ENCODE measurements around the gene SPECC1. TPM values are rescaled to one million over a fixed set of nuclear protein-coding genes. Genes with fewer than 3 reads are reported as not detected.

Gene SPECC1
- polyA plus RNA-seq, 1 of the 3 experiments (the other 2 are of a cell fraction) = 11.2 TPM

GRCh38 chr17:19996086-19996485, 13.1 kb upstream of the SPECC1 start:
- no peak overlapping the region for H3K4me2 ChIP-seq
- no peak overlapping the region for H3K27ac ChIP-seq (ENCODE audit: low read depth in 2 of 2, low read length in 1 of 2)
- ChIA-PET POLR2A (no interaction called here), CTCF (interaction anchor here (0.6 to 6.2 kb wide), 4 partner anchors 14 to 125 kb away, joined by 3 to 67 read pairs (median 30); partner anchors contain the start of gene SPECC1)
- H3K4me1 ChIP-seq (ENCODE audit: control insufficient read depth in 1 of 2, insufficient read depth in 2 of 2, low read depth in 1 of 2, low read length in 1 of 2) = no peaks in the 10 kb centered on the region
- no peak overlapping the region for H3K4me3 ChIP-seq (ENCODE audit: low read depth in 2 of 2, low read length in 1 of 2)
- 67% methylated on average over 1 of the region's 1 CpG for WGBS (ENCODE audit: low lambda C conversion rate)
- no peaks in the 10 kb centered on the region for H3K79me2 ChIP-seq (ENCODE audit: insufficient read depth)
- H4K20me1 ChIP-seq (ENCODE audit: insufficient read depth) = no peaks in the 10 kb centered on the region
- no peak overlapping the region for H3K9ac ChIP-seq
- H2AFZ ChIP-seq (ENCODE audit: low read depth) = no peak overlapping the region
- no peaks in the 10 kb centered on the region for H3K27me3 ChIP-seq (ENCODE audit: insufficient read depth)
- H3K36me3 ChIP-seq (replicated peaks in 1 of 2; ENCODE audit: control insufficient read depth in 1 of 2, insufficient read depth in 2 of 2, low read length in 1 of 2) = no peaks in the 10 kb centered on the region
- no peaks in the 10 kb centered on the region for H3K9me3 ChIP-seq
- H3K9me2 ChIP-seq = no peaks in the 10 kb centered on the region
- TF ChIP-seq FOXJ3 (CRISPR knock-in tag; IDR thresholded peaks at IDR 0.05) = no peak
- no peaks in the 10 kb centered on the region for H3F3A ChIP-seq (replicated peaks; ENCODE audit: insufficient read depth)
- no peak for DNase-seq

GRCh38 chr17:19996502-19996901, 12.7 kb upstream of the SPECC1 start:
- H3K27ac ChIP-seq (ENCODE audit: low read depth in 2 of 2, low read length in 1 of 2) = no peak overlapping the region
- TF ChIP-seq POLR2AphosphoS5 (IDR thresholded peaks at IDR 0.05; ENCODE audit: low read depth, low read length) (no peak), FOXM1 (IDR thresholded peaks at IDR 0.05; ENCODE audit: low read depth) (no peak), NFIC (IDR thresholded peaks at IDR 0.05; ENCODE audit: borderline replicate concordance) (no peak), TCF12 (IDR thresholded peaks at IDR 0.05) (no peak), GATA2 (CRISPR knock-in tag; IDR thresholded peaks at IDR 0.05) (no peak), MAX (IDR thresholded peaks at IDR 0.05; ENCODE audit: low read depth) (no peak), MEF2A (IDR thresholded peaks at IDR 0.05; ENCODE audit: borderline replicate concordance, low read depth) (no peak), FOXJ3 (CRISPR knock-in tag; IDR thresholded peaks at IDR 0.05) (no peak)
- no peak for DNase-seq
- H3K9me3 ChIP-seq = no peaks in the 10 kb centered on the region
- no peaks in the 10 kb centered on the region for H3F3A ChIP-seq (replicated peaks; ENCODE audit: insufficient read depth)
- no peaks in the 10 kb centered on the region for H3K27me3 ChIP-seq (ENCODE audit: insufficient read depth)
- H2AFZ ChIP-seq (ENCODE audit: low read depth) = no peak overlapping the region
- H3K9ac ChIP-seq = no peak overlapping the region
- H3K4me3 ChIP-seq (ENCODE audit: low read depth in 2 of 2, low read length in 1 of 2) = no peak overlapping the region
- no peaks in the 10 kb centered on the region for H3K36me3 ChIP-seq (replicated peaks in 1 of 2; ENCODE audit: control insufficient read depth in 1 of 2, insufficient read depth in 2 of 2, low read length in 1 of 2)
- no peaks in the 10 kb centered on the region for H3K4me1 ChIP-seq (ENCODE audit: control insufficient read depth in 1 of 2, insufficient read depth in 2 of 2, low read depth in 1 of 2, low read length in 1 of 2)
- H3K4me2 ChIP-seq = no peak overlapping the region
- 83% methylated on average over 5 of the region's 5 CpGs for WGBS (ENCODE audit: low lambda C conversion rate)
- ChIA-PET POLR2A (interaction anchor here (1.0 kb wide), 1 partner anchor 8 kb away, joined by 3 read pairs; no protein-coding TSS in a partner anchor), CTCF (interaction anchor here (0.6 to 6.2 kb wide), 4 partner anchors 13 to 124 kb away, joined by 3 to 67 read pairs (median 30); partner anchors contain the start of gene SPECC1)
- H4K20me1 ChIP-seq (ENCODE audit: insufficient read depth) = no peaks in the 10 kb centered on the region
- H3K9me2 ChIP-seq = no peaks in the 10 kb centered on the region
- no peaks in the 10 kb centered on the region for H3K79me2 ChIP-seq (ENCODE audit: insufficient read depth)

GRCh38 chr17:20008242-20009051, 712 bp upstream of the SPECC1 start:
- H3K4me1 ChIP-seq (ENCODE audit: control insufficient read depth in 1 of 2, insufficient read depth in 2 of 2, low read depth in 1 of 2, low read length in 1 of 2) = peaks cover 0 to 4% of the 10 kb centered on the region in 2 experiments; a peak in 2 of 4 replicates
- H3K9ac ChIP-seq = peak overlapping the region; percentile 32; the same call in 1 of the 2 replicates
- no peaks in the 10 kb centered on the region for H3K9me2 ChIP-seq
- CTCF ChIA-PET = interaction anchor here (0.6 to 4.4 kb wide), 31 partner anchors 8 to 307 kb away, joined by 3 to 56 read pairs (median 6); no protein-coding TSS in a partner anchor
- WGBS (ENCODE audit: low lambda C conversion rate) = 49% methylated on average over 23 of the region's 35 CpGs
- H3K27me3 ChIP-seq (ENCODE audit: insufficient read depth) = no peaks in the 10 kb centered on the region; the same call in 1 of the 2 replicates
- DNase-seq = peak; percentile 66
- peak overlapping the region; percentile 93 for H2AFZ ChIP-seq (ENCODE audit: low read depth)
- POLR2A ChIA-PET = no interaction called here
- peaks cover 18% of the 10 kb centered on the region for H3F3A ChIP-seq (replicated peaks; ENCODE audit: insufficient read depth)
- H3K4me2 ChIP-seq = peak overlapping the region; percentile 98
- peak overlapping the region in 1 of 2 experiments; percentile 67; a peak in 1 of 4 replicates for H3K27ac ChIP-seq (ENCODE audit: low read depth in 2 of 2, low read length in 1 of 2)
- H4K20me1 ChIP-seq (ENCODE audit: insufficient read depth) = no peaks in the 10 kb centered on the region
- no peaks in the 10 kb centered on the region for H3K36me3 ChIP-seq (replicated peaks in 1 of 2; ENCODE audit: control insufficient read depth in 1 of 2, insufficient read depth in 2 of 2, low read length in 1 of 2)
- H3K9me3 ChIP-seq = no peaks in the 10 kb centered on the region
- peak overlapping the region; percentile 66 to 82 for H3K4me3 ChIP-seq (ENCODE audit: low read depth in 2 of 2, low read length in 1 of 2)
- no peaks in the 10 kb centered on the region for H3K79me2 ChIP-seq (ENCODE audit: insufficient read depth)
- TF ChIP-seq TEAD4 (IDR thresholded peaks at IDR 0.05; ENCODE audit: borderline replicate concordance, insufficient read depth) (no peak), RFX5 (IDR thresholded peaks at IDR 0.05; ENCODE audit: low read length) (no peak), RAD21 (IDR thresholded peaks at IDR 0.05; ENCODE audit: low read length) (no peak), ELF1 (IDR thresholded peaks at IDR 0.05) (no peak), SIN3A (IDR thresholded peaks at IDR 0.05; ENCODE audit: borderline replicate concordance, low read depth, low read length) (no peak; the same call in 1 of the 2 replicates), MXI1 (IDR thresholded peaks at IDR 0.05; ENCODE audit: low read depth, low read length) (no peak), NFIC (IDR thresholded peaks at IDR 0.05; ENCODE audit: borderline replicate concordance) (no peak), TAF1 (IDR thresholded peaks at IDR 0.05; ENCODE audit: borderline replicate concordance, low read depth, low read length) (no peak), IRF3 (IDR thresholded peaks at IDR 0.05; ENCODE audit: low read depth, low read length) (no peak), USF1 (IDR thresholded peaks at IDR 0.05; ENCODE audit: borderline replicate concordance, low read depth) (no peak)
